Lung (tissue), 12 donors: ENCODE measurements around the gene EIF3M. TPM values are rescaled to one million over a fixed set of nuclear protein-coding genes. Genes with fewer than 3 reads are reported as not detected.
A peak's percentile ranks its signal among the peaks of the same experiment; 100 is the strongest.

Experiments used
- ATAC-seq: fragments of 200-7000 bp; cut with Tn5 transposase; one replicate; pipeline ENCODE4 v1.9.1; 2020; ENCODE audit warnings: moderate number of reproducible peaks; ENCODE audit not compliant: insufficient read depth, low FRiP score
- DNase-seq, 3 donors: peaks; one replicate each; pipeline ENCODE4 v3.0.0-alpha.2; 2013 to 2017
- H3K27ac ChIP-seq, 2 donors: one replicate each; pipeline ENCODE4 v1.5.1; 2013; ENCODE audit warnings: mild to moderate bottlenecking in 2 of 2, moderate library complexity in 2 of 2, control low read depth in 1 of 2, inconsistent platforms in 1 of 2, low read depth in 1 of 2, low read length in 1 of 2
- H3K27me3 ChIP-seq, 3 donors: one replicate each; pipeline ENCODE4 v1.5.1; 2013; ENCODE audit warnings: low read length in 2 of 3; ENCODE audit not compliant: control insufficient read depth in 3 of 3, insufficient read depth in 3 of 3
- H3K36me3 ChIP-seq, 4 donors: one replicate each; pipeline ENCODE4 v1.5.1; 2013; ENCODE audit warnings: low read length in 4 of 4, mild to moderate bottlenecking in 1 of 4, moderate library complexity in 1 of 4; ENCODE audit not compliant: control insufficient read depth in 4 of 4, insufficient read depth in 4 of 4
- H3K4me1 ChIP-seq, 5 donors: one replicate each; pipeline ENCODE4 v1.5.1; 2013; ENCODE audit warnings: low read length in 5 of 5, mild to moderate bottlenecking in 2 of 5, moderate library complexity in 1 of 5; ENCODE audit not compliant: control insufficient read depth in 5 of 5, insufficient read depth in 5 of 5
- H3K4me3 ChIP-seq: one replicate; pipeline ENCODE4 v1.5.1; 2013; ENCODE audit warnings: mild to moderate bottlenecking, control low read depth, moderate library complexity
- H3K9ac ChIP-seq, 2 donors: one replicate each; pipeline ENCODE4 v1.5.1; 2013; ENCODE audit warnings: low read length in 2 of 2, control low read depth in 1 of 2; ENCODE audit not compliant: insufficient read depth in 1 of 2
- H3K9me3 ChIP-seq, 4 donors: one replicate each; pipeline ENCODE4 v1.5.1; 2013; ENCODE audit warnings: low read length in 3 of 4, mild to moderate bottlenecking in 1 of 4, moderate library complexity in 1 of 4; ENCODE audit not compliant: control insufficient read depth in 4 of 4, insufficient read depth in 3 of 4
- CTCF ChIP-seq: IDR thresholded peaks from 2 replicates; pipeline ENCODE4 v1.5.1; 2012; ENCODE audit warnings: mild to moderate bottlenecking; ENCODE audit errors: control extremely low read depth, extremely low read depth
- WGBS, 2 donors: extraction: QIAGEN DNeasy Blood & Tissue Kit; methylation state at CpG; one replicate each; pipeline ENCODE4 v1.1.7; 2013; 5-methylcytosine and 5-hydroxymethylcytosine counted together
- polyA plus RNA-seq, 2 donors: library from polyadenylated mRNA; stranded (reverse); fragments of 200-250 nt; gene quantifications; one replicate each; pipeline ENCODE4 v1.2.1, GENCODE V29; 2013
- total RNA-seq, 2 donors: library from RNA; depleted of rRNA in 1 of 2; stranded (reverse); fragments of >200 nt in 1 of 2; gene quantifications; one replicate each; pipeline ENCODE4 v1.2.1, GENCODE V29; 2014 to 2021
- donor health status: control.
- donor health status: control.
- donor health status: Bipolar disorder and iron deficiency.
- donor health status: healthy.
- donor health status: DM: yes; HTN: yes; CAD: no.

Gene EIF3M
- total and polyA plus RNA-seq, 4 donors = 168 to 247 (median 208) TPM

- WGBS, 2 donors = 82 to 92% methylated on average over 3 of the region's 3 CpGs
- ATAC-seq = no peak
Measured at GRCh38 chr11:32610797-32611352, 27.2 kb downstream of the EIF3M start.

GRCh38 chr11:32613500-32614151 lies 30.0 kb downstream of the EIF3M start:
- no peak overlapping the region for H3K27ac ChIP-seq
- H3K27me3 ChIP-seq = no peaks in the 10 kb centered on the region
- H3K9me3 ChIP-seq = no peaks in the 10 kb centered on the region
- WGBS, 2 donors = 57 to 70% methylated on average over 4 of the region's 4 CpGs
- H3K4me3 ChIP-seq = no peak overlapping the region
- ATAC-seq (no peak), DNase-seq (peak in 1 of 3 donors; percentile 13)
- no peak for TF ChIP-seq CTCF
- H3K4me1 ChIP-seq = peaks cover 0 to 5% (median 0%) of the 10 kb centered on the region in 5 donors
- H3K36me3 ChIP-seq = no peaks in the 10 kb centered on the region
- H3K9ac ChIP-seq = no peak overlapping the region

More at GRCh38 chr11:32610797-32611352, 27.2 kb downstream of the EIF3M start:
- Histone ChIP-seq H3K36me3 (peaks cover 0 to 2% (median 0%) of the 10 kb centered on the region in 4 donors), H3K27me3 (no peaks in the 10 kb centered on the region), H3K4me3 (no peak overlapping the region), H3K9me3 (no peaks in the 10 kb centered on the region), H3K9ac (no peak overlapping the region), H3K4me1 (peaks cover 0 to 5% (median 0%) of the 10 kb centered on the region in 5 donors), H3K27ac (no peak overlapping the region)
- no peak for TF ChIP-seq CTCF
- DNase-seq = no peak

DNA sequence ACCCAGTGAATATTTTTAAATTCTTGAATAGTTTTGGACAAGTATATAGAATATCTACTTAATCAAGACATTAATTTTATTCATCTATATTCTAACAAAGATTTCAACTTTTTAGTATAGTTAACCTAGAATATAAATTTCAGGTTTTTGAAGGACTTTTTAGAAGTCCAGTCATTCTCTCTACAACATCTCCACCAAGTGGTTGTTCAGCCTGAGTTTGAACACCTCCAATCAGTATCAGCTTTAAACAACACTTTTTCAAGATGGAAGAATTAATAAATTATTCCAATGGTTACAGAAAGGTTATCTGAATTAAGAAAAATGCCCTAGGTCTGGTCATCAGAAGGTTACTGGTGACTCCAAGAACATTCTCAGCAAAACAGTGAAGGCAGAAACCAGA lies 31.8 kb downstream of the EIF3M start:
- Histone ChIP-seq H3K4me1 (peaks cover 0 to 5% (median 0%) of the 10 kb centered on the region in 5 donors), H3K4me3 (no peak overlapping the region), H3K36me3 (no peaks in the 10 kb centered on the region), H3K27ac (no peak overlapping the region), H3K27me3 (no peaks in the 10 kb centered on the region), H3K9me3 (no peaks in the 10 kb centered on the region), H3K9ac (no peak overlapping the region)
- DNase-seq (peak in 1 of 3 donors; percentile 12), ATAC-seq (no peak)
- TF ChIP-seq CTCF = no peak
